SIG-M5 treated with dmso at 0.1 percent for 504 hours (cell line): Measurements from ENCODE around the gene CACNA1B.
"Not testable (repeated sequence)": the region's sequence is repeated elsewhere in the genome, so short reads cannot be mapped to it uniquely, and the experiment has no call there.

ENCODE experiments used
- DNase-seq: peaks from one replicate; lab custom pipeline; 2025; ENCODE audit not compliant: unreplicated experiment; lab: John Stamatoyannopoulos, UW

Gene CACNA1B

GRCh38 chr9:137865581-137866145 is 11.9 kb upstream of the CACNA1B start:
- no peak for DNase-seq

- DNase-seq, result no peak
These were observed 11.1 kb upstream of the CACNA1B start for GRCh38 chr9:137866226-137867141.

- DNase-seq, result no peak
These were observed 7.2 kb upstream of the CACNA1B start for GRCh38 chr9:137870432-137870831.

GRCh38 chr9:137872296-137872695 is 5.3 kb upstream of the CACNA1B start:
- no peak for DNase-seq

- DNase-seq, result no peak
These were observed 4.2 kb upstream of the CACNA1B start for GRCh38 chr9:137873408-137873807.

GRCh38 chr9:137873858-137874362 is 3.7 kb upstream of the CACNA1B start:
- no peak for DNase-seq

- DNase-seq, result no peak
These were observed 2.2 kb upstream of the CACNA1B start for GRCh38 chr9:137875354-137875753.

- DNase-seq, result no peak
These were observed 1.7 kb upstream of the CACNA1B start for GRCh38 chr9:137875846-137876245.

GRCh38 chr9:137876269-137876668 is 1.3 kb upstream of the CACNA1B start:
- DNase-seq, result no peak

- no peak for DNase-seq
These were observed 698 bp upstream of the CACNA1B start for GRCh38 chr9:137876781-137877386.

GRCh38 chr9:137878146-137878941 is 762 bp downstream of the CACNA1B start:
- DNase-seq, result no peak

GRCh38 chr9:137879052-137879451 is 1.5 kb downstream of the CACNA1B start:
- no peak for DNase-seq

GRCh38 chr9:137879566-137880150 is 2.1 kb downstream of the CACNA1B start:
- DNase-seq, result no peak

GRCh38 chr9:137880160-137880975 is 2.8 kb downstream of the CACNA1B start:
- DNase-seq, result no peak

GRCh38 chr9:137880976-137881530 is 3.5 kb downstream of the CACNA1B start:
- no peak for DNase-seq

- DNase-seq, result no peak
These were observed 4.3 kb downstream of the CACNA1B start for GRCh38 chr9:137881591-137882505.

- DNase-seq, result no peak
These were observed 4.9 kb downstream of the CACNA1B start for GRCh38 chr9:137882506-137882821.

- not testable (repeated sequence) for DNase-seq
These were observed 6.4 kb downstream of the CACNA1B start for GRCh38 chr9:137883977-137884376.

- not testable (repeated sequence) for DNase-seq
These were observed 7.0 kb downstream of the CACNA1B start for GRCh38 chr9:137884547-137884946.
